BE2C (cell line): Measurements from ENCODE around the gene CPLX4.

Source experiments
- DNase-seq: peaks from one replicate; pipeline ENCODE4 v3.0.0-alpha.2; 2020
- H3K27me3 ChIP-seq: fragments of 250-450 bp; sonication (Bioruptor Pico); 2 replicates; pipeline ENCODE4 v1.5.1; 2020; ENCODE audit warnings: mild to moderate bottlenecking
- H3K36me3 ChIP-seq: fragments of 250-450 bp; sonication (Bioruptor Pico); 2 replicates; pipeline ENCODE4 v1.5.1; 2020; ENCODE audit warnings: mild to moderate bottlenecking
- H3K4me1 ChIP-seq: fragments of 250-450 bp; sonication (Bioruptor Pico); 2 replicates; pipeline ENCODE4 v1.5.1; 2020
- H3K4me3 ChIP-seq: 2 replicates; pipeline ENCODE4 v1.5.1; 2011; ENCODE audit warnings: low read depth, low read length
- H3K9me3 ChIP-seq: fragments of 250-450 bp; sonication (Bioruptor Pico); 2 replicates; pipeline ENCODE4 v1.5.1; 2020
- CTCF ChIP-seq: IDR thresholded peaks from 2 replicates; pipeline ENCODE4 v1.5.1; 2012; ENCODE audit warnings: mild to moderate bottlenecking, low read depth, low read length

Gene CPLX4

DNA sequence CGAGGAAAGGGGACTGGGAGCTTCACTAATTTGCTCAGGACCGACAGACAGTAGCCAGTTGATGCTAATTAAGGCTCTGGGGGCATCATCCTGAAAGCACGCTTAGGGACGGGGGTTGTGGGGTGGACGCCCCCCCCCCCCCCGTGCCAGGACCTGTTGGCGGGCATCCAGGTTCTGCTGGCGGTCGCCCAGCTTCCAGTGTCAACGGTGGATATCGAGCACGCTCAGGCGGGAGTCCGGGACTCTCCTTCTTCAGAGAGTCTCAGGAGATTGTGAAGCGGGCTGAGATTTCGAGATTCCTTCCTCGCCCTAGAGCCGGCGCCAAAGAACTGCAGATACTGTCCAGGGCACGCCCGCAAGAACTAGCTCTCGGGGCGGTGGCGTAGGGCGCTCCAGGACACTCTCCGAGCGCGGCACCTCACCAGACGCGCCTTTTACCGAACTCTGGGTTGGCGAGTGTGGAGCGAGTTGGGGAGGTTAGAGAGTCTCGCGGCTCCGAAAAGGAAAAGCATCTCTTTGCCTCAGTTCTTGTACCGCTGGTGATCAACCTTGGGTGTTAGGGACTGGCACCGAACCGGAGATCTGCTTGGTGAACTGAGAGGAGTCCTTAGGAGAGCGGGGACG is 50.8 kb downstream of the CPLX4 start:
- H3K36me3 ChIP-seq = no peaks in the 10 kb centered on the region
- no peak for DNase-seq
- H3K9me3 ChIP-seq = no peaks in the 10 kb centered on the region
- H3K4me3 ChIP-seq = no peak overlapping the region
- TF ChIP-seq CTCF = no peak
- H3K27me3 ChIP-seq = peaks cover 97% of the 10 kb centered on the region
- H3K4me1 ChIP-seq = no peaks in the 10 kb centered on the region

DNA sequence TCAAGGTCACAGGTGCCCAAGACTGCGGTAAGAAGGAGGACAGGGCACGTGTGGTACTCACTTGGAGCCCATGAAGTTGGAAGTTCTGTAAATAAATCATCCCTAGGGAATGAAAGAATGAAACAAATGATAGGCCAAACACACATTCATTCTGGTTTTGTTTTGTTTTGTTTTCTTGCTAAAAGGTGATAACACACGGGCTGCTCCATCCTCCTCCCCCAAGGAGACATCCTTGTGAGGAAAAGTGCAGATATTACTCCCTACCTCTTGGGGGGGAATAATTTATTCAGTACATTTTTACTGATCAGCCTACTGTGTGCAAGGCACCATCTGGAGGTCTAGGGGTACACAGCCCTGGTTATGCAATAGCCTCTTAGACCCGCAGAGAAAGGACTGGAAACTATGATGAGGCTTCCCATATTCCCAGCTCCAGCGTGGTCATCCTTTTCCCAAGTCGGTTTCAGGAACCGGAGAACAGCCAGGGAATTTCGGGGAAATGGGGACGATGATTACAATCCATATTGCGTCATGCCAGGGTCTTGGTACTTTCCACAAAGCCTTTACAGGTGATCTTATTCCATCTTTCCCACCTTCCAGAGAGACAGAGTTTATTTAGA is 51.5 kb downstream of the CPLX4 start:
- no peaks in the 10 kb centered on the region for H3K9me3 ChIP-seq
- no peak overlapping the region for H3K4me3 ChIP-seq
- TF ChIP-seq CTCF = no peak
- no peaks in the 10 kb centered on the region for H3K4me1 ChIP-seq
- peaks cover 91% of the 10 kb centered on the region for H3K27me3 ChIP-seq
- no peak for DNase-seq
- no peaks in the 10 kb centered on the region for H3K36me3 ChIP-seq

GRCh38 chr18:59266459-59266858 is 52.0 kb downstream of the CPLX4 start:
- Histone ChIP-seq H3K4me1 (no peaks in the 10 kb centered on the region), H3K36me3 (no peaks in the 10 kb centered on the region), H3K9me3 (no peaks in the 10 kb centered on the region), H3K27me3 (peaks cover 85% of the 10 kb centered on the region), H3K4me3 (no peak overlapping the region)
- no peak for TF ChIP-seq CTCF
- DNase-seq = no peak

- Histone ChIP-seq H3K4me1 (no peaks in the 10 kb centered on the region), H3K4me3 (no peak overlapping the region), H3K9me3 (no peaks in the 10 kb centered on the region), H3K36me3 (no peaks in the 10 kb centered on the region), H3K27me3 (peaks cover 80% of the 10 kb centered on the region)
- no peak for DNase-seq
- no peak for TF ChIP-seq CTCF
Observed at GRCh38 chr18:59265974-59266369, 52.5 kb downstream of the CPLX4 start.

DNA sequence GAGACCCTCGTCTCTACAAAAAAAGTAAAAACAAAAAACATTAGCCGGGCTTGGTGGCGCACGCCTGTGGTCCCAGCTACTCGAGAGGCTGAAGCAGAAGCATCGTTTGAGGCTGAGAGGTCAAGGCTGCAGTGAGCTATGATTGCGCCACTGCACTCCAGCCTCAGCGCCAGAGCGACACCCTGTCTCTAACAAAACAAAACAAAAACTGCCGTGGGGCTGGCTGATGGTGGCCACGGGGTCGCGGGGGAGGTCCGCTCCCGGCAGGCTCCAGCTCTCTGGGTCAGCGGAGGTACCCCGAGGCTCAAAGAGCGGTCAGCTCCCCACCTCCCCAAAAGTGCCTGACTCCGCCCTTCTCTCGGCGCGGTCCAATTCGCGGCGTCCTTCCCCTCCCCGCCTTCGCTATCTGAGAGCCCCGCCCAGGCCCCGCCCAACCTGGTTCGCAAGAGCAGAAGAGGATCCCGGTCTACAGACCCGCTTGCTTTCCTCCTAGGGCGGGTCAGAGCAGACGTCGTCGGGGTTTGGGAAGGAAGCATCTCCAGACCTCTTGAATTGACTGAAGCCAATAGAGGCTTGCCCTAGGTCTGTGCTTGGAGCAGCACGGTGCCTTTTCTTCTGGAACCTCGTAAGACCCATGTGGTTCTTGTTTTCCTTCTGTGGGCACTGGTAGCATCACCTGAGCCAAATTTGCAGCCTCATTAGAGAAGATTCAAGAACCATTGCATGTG is 53.0 kb downstream of the CPLX4 start:
- Histone ChIP-seq H3K4me3 (peak overlapping the region; percentile 37), H3K9me3 (no peaks in the 10 kb centered on the region), H3K4me1 (no peaks in the 10 kb centered on the region), H3K36me3 (no peaks in the 10 kb centered on the region), H3K27me3 (peaks cover 75% of the 10 kb centered on the region)
- no peak for TF ChIP-seq CTCF
- peak; percentile 39 for DNase-seq
